Loucy (cell line): ENCODE measurements around the gene COL4A5.

ENCODE experiments used
- EZH2phosphoT487 ChIP-seq: fragments of 200-600 bp; IDR thresholded peaks from 2 replicates; pipeline ENCODE4 v1.6.1; 2018; ENCODE audit warnings: antibody characterized with exemption, mild to moderate bottlenecking, moderate library complexity, borderline replicate concordance
- TF ChIP-seq, protein P1 (sequence below): fragments of 200-600 bp; sonication (generic); conservative IDR thresholded peaks from 2 replicates; pipeline ENCODE4 v1.5.1; 2014; ENCODE audit warnings: mild to moderate bottlenecking, antibody characterized with exemption, low read length

GRCh38 chrX:108494406-108495090, 54.9 kb downstream of the COL4A5 start:
- TF ChIP-seq, protein P1, sequence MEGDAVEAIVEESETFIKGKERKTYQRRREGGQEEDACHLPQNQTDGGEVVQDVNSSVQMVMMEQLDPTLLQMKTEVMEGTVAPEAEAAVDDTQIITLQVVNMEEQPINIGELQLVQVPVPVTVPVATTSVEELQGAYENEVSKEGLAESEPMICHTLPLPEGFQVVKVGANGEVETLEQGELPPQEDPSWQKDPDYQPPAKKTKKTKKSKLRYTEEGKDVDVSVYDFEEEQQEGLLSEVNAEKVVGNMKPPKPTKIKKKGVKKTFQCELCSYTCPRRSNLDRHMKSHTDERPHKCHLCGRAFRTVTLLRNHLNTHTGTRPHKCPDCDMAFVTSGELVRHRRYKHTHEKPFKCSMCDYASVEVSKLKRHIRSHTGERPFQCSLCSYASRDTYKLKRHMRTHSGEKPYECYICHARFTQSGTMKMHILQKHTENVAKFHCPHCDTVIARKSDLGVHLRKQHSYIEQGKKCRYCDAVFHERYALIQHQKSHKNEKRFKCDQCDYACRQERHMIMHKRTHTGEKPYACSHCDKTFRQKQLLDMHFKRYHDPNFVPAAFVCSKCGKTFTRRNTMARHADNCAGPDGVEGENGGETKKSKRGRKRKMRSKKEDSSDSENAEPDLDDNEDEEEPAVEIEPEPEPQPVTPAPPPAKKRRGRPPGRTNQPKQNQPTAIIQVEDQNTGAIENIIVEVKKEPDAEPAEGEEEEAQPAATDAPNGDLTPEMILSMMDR, result no peak
- TF ChIP-seq EZH2phosphoT487, result no peak
